Colonic mucosa (tissue), 4 donors: ENCODE measurements around the gene CENPN. TPM values are rescaled to one million over a fixed set of nuclear protein-coding genes. Genes with fewer than 3 reads are reported as not detected.

Source experiments
- DNase-seq: peaks from one replicate; pipeline ENCODE4 v3.0.0-alpha.2; 2020
- H3K27ac ChIP-seq: fragments of 200-600 bp; one replicate; pipeline ENCODE4 v1.8.0; 2021
- H3K27me3 ChIP-seq: fragments of 200-600 bp; one replicate; pipeline ENCODE4 v1.8.0; 2021
- H3K36me3 ChIP-seq: fragments of 200-600 bp; one replicate; pipeline ENCODE4 v1.8.0; 2021
- H3K4me1 ChIP-seq: fragments of 200-600 bp; one replicate; pipeline ENCODE4 v1.8.0; 2021; ENCODE audit warnings: mild to moderate bottlenecking
- H3K4me3 ChIP-seq: fragments of 200-600 bp; one replicate; pipeline ENCODE4 v1.8.0; 2021
- H3K9ac ChIP-seq, 2 donors: one replicate each; pipeline ENCODE4 v1.7.0; 2013; ENCODE audit warnings: control low read depth in 2 of 2, low read depth in 2 of 2, low read length in 2 of 2
- H3K9me3 ChIP-seq: fragments of 200-600 bp; one replicate; pipeline ENCODE4 v1.8.0; 2021
- intact Hi-C: fragments of 100-400 bp; cut with DNase I; formaldehyde crosslinking; loops from one replicate; pipeline ENCODE4 v1.14.1; 2022
- total RNA-seq, 2 donors: library from RNA; stranded (reverse); fragmentation: NEBNext Ultra II Directional in 1 of 2; extraction: Animal tissue kit (Norgen Biotek cat#: 25700) in 1 of 2; gene quantifications; one replicate each; pipeline ENCODE4 v1.2.1, GENCODE V29; 2021
- TF ChIP-seq, protein P1 (sequence below): fragments of 200-600 bp; IDR thresholded peaks from one replicate; pipeline ENCODE4 v1.8.0; 2022; ENCODE audit warnings: antibody characterized with exemption, mild to moderate bottlenecking
- donor health status: healthy.
- donor health status: DM: no; HTN: no; CAD: no.
- donor health status: DM: no; HTN: no; CAD: no.

Gene CENPN
- total RNA-seq, 2 donors from 2014 or later: 9.3 to 28.7 TPM

DNA sequence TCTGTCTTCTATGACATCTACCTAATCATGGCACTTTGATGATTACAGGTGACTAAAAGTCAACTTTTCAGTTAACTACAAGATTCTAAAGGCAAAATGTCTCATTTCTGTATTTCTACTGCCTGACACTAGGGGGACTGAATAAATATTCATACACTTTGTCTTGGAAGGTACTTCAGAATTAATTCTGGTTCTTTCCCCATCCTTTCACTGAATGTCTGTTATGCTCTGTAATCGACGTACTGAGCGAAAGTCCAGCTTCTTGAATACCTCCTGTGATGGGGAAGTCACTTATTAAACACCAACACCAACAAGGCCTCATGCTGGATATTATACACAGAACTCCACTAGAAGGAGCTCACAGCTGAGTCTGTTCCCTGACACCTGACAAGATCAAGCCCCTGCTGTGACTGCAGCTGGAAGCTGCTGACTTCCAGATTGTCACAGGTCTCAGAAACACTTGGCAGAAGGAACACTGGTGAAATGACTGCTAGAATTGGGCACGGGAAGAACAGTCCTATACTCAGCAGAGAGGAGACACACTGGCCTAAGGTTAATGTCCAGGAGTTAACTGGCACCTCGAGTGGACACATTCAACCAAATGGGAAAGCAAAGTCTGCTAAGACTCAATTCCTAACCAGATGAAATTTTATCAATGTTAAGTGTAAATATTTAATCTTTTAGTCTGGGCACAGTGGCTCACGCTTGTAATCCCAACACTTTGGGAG, 32.2 kb upstream of the CENPN start:
- intact Hi-C loops: no loop called here
- no peaks in the 10 kb centered on the region for H3K36me3 ChIP-seq
- H3K27ac ChIP-seq: no peak overlapping the region
- no peak for DNase-seq
- no peaks in the 10 kb centered on the region for H3K9me3 ChIP-seq
- H3K4me1 ChIP-seq: no peaks in the 10 kb centered on the region
- no peak overlapping the region for H3K9ac ChIP-seq
- H3K27me3 ChIP-seq: no peaks in the 10 kb centered on the region
- no peak overlapping the region for H3K4me3 ChIP-seq
- TF ChIP-seq, protein P1, sequence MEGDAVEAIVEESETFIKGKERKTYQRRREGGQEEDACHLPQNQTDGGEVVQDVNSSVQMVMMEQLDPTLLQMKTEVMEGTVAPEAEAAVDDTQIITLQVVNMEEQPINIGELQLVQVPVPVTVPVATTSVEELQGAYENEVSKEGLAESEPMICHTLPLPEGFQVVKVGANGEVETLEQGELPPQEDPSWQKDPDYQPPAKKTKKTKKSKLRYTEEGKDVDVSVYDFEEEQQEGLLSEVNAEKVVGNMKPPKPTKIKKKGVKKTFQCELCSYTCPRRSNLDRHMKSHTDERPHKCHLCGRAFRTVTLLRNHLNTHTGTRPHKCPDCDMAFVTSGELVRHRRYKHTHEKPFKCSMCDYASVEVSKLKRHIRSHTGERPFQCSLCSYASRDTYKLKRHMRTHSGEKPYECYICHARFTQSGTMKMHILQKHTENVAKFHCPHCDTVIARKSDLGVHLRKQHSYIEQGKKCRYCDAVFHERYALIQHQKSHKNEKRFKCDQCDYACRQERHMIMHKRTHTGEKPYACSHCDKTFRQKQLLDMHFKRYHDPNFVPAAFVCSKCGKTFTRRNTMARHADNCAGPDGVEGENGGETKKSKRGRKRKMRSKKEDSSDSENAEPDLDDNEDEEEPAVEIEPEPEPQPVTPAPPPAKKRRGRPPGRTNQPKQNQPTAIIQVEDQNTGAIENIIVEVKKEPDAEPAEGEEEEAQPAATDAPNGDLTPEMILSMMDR: no peak

DNA sequence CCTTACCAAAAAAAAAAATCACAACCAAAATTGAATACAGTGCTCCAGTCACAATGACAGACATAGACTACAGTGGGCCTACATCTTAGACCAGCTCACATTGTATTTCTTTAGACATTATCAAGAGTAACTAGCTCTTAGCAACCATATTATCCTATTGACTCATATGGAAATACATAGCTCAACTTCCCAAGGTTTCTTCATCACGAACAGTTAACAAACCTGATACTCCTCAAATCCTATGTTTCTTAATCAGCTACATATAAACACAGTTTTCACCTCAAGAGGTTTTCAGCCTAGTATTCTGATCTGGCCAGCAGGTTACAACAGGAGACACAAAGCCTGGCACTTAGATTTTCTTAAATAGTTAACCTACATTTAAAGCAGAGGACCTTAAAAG, 30.1 kb upstream of the CENPN start:
- Histone ChIP-seq H3K36me3 (no peaks in the 10 kb centered on the region), H3K4me1 (no peaks in the 10 kb centered on the region), H3K9me3 (no peaks in the 10 kb centered on the region), H3K27ac (no peak overlapping the region), H3K4me3 (no peak overlapping the region), H3K9ac (no peak overlapping the region), H3K27me3 (no peaks in the 10 kb centered on the region)
- intact Hi-C loops: no loop called here
- TF ChIP-seq, protein P1: no peak
- DNase-seq: no peak

DNA sequence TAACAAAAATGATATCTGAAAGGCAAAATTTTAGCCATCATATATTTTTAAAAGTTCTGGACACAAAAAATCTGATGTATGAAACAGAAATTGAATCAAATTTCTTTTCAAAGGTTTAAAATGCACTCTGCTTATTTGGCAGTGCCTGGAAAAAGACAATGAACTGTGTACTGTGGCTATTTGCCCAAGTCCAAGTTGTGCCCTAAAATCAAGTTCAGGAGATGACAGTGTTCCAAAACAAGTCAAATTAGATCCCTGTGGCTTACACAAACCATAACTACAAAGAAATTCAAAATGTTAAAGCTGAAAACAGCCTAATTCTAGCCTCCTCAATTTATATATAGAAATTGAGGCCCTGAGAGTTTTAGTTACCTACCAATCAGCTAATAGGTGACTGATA, 25.9 kb upstream of the CENPN start:
- TF ChIP-seq, protein P1: no peak
- H3K36me3 ChIP-seq: no peaks in the 10 kb centered on the region
- intact Hi-C loops: no loop called here

DNA sequence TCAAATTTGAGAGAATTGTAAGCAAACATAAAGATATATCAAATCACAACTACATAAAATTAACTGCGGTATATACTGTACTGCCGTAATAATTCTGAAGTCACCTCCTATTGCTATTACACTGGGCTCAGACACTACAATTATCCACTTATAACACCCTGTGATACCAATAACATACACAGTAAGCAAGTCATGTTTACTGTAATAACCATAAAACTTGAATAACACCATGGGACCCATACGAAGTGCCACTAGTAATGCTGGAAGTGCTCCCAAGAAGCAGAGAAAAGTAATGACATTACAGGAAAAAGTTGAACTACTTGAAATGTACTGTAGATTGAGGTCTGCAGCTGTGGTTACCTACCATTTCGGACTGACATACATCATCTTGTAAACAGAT, 24.4 kb upstream of the CENPN start:
- Histone ChIP-seq H3K9ac (no peak overlapping the region), H3K4me1 (peaks cover 5% of the 10 kb centered on the region), H3K27me3 (no peaks in the 10 kb centered on the region), H3K4me3 (no peak overlapping the region), H3K36me3 (no peaks in the 10 kb centered on the region), H3K27ac (no peak overlapping the region), H3K9me3 (no peaks in the 10 kb centered on the region)
- intact Hi-C loops: no loop called here
- DNase-seq: no peak
- TF ChIP-seq, protein P1: no peak

More for the DNA sequence above, 25.9 kb upstream of the CENPN start:
- Histone ChIP-seq H3K4me1 (peaks cover 5% of the 10 kb centered on the region), H3K9me3 (no peaks in the 10 kb centered on the region), H3K27me3 (no peaks in the 10 kb centered on the region), H3K4me3 (no peak overlapping the region), H3K9ac (no peak overlapping the region), H3K27ac (no peak overlapping the region)
- DNase-seq: no peak

DNA sequence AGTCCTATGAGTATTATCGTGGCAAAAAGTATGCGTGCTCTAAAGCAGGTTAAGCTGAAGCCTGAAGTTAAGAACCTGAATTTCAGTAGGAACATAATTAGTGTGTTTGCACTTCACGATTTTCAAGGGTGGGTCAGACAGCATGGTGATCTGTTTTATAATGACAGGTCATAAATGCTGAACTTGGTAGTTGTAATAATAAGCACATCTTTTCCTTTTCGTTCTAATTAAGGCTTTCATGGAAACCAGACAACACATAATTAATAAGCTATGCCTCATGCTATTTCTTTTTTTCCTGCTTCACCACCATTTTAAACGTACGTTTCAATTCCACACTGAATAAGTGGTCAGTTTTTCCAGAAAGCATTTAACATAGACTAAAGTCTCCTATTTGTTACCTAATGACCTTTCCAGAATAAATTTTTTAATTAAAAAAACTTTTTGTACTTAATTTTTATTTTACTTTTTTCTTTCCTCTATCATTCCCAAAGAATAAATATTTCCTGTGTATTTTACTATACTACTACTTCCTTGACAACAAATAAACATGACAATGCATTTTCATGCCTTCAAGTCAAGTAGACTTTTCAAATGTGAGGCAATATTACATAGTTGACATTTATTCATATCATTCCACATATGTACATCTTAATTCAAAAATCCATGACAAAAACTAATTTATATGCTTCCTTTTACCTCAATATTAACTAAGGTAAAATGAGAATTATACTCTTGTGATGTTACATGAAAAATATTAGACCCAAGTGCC, 22.7 kb upstream of the CENPN start:
- Histone ChIP-seq H3K9me3 (no peaks in the 10 kb centered on the region), H3K9ac (no peak overlapping the region), H3K4me1 (peaks cover 5% of the 10 kb centered on the region), H3K4me3 (no peak overlapping the region), H3K27ac (no peak overlapping the region), H3K27me3 (no peaks in the 10 kb centered on the region), H3K36me3 (no peaks in the 10 kb centered on the region)
- TF ChIP-seq, protein P1: no peak
- intact Hi-C loops: no loop called here
- no peak for DNase-seq
